Measurements from ENCODE around the gene CXCL16.

GRCh38 chr17:4738136-4739121 is 1.3 kb downstream of the CXCL16 start:
- TF ChIP-seq, protein P1, sequence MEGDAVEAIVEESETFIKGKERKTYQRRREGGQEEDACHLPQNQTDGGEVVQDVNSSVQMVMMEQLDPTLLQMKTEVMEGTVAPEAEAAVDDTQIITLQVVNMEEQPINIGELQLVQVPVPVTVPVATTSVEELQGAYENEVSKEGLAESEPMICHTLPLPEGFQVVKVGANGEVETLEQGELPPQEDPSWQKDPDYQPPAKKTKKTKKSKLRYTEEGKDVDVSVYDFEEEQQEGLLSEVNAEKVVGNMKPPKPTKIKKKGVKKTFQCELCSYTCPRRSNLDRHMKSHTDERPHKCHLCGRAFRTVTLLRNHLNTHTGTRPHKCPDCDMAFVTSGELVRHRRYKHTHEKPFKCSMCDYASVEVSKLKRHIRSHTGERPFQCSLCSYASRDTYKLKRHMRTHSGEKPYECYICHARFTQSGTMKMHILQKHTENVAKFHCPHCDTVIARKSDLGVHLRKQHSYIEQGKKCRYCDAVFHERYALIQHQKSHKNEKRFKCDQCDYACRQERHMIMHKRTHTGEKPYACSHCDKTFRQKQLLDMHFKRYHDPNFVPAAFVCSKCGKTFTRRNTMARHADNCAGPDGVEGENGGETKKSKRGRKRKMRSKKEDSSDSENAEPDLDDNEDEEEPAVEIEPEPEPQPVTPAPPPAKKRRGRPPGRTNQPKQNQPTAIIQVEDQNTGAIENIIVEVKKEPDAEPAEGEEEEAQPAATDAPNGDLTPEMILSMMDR (conservative IDR thresholded peaks at IDR 0.05; ENCODE audit: low read length) = no peak
- TF ChIP-seq EZH2phosphoT487 (IDR thresholded peaks at IDR 0.05; ENCODE audit: borderline replicate concordance) = no peak

Data from Loucy (cell line).